ENCODE measurements around the gene C11orf52.

The C11orf52 gene

DNA sequence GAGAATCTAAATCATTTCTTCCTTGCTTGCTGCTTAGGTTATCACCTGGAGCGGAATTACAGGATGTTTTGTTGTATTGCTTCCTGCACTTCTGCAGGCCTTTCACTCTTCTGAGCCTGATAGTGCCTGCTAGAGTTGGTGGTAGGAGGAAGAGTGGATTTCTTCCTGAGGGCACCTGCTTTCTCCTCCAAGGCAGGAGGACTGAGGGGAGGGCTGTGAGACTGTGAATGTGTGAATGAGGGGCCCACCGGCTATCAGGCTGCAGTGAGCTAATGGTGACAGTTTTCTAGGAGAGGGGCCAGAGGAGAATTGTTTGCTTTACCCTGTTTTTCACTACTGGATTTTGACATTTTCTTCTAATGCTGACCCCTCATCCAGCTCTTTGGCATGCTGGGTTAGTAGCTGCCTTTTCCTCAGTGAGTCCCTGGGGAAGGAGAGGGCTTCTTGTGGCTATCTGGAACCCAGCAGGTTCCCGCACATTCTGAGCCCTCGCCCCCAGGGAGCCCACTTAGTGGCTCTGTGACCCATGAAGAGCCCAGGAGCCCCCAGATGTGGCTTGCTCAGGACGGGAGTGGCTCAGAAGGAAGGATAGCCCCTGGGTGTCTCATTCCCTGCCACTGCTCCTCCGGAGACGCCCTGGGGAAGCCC is 57.5 kb downstream of the C11orf52 start:
- DNase-seq (ENCODE audit: low spot score) = no peak

Data from hepatic stellate cell (primary cell).